Fibroblast of the aortic adventitia (primary cell): Measurements from ENCODE around the gene CSNK2B. TPM values are rescaled to one million over a fixed set of nuclear protein-coding genes. Genes with fewer than 3 reads are reported as not detected.

Experiments used
- DNase-seq: peaks from one replicate; pipeline ENCODE4 v3.0.0-alpha.2; 2010; ENCODE audit warnings: low read depth
- H3K4me3 ChIP-seq: 2 replicates; pipeline ENCODE4 v1.5.1; 2011; ENCODE audit warnings: low read depth, mild to moderate bottlenecking, control low read depth, low read length, moderate library complexity
- CTCF ChIP-seq: IDR thresholded peaks from 2 replicates; pipeline ENCODE4 v1.5.1; 2011; ENCODE audit warnings: mild to moderate bottlenecking, low read length, control low read depth, inconsistent platforms; ENCODE audit not compliant: insufficient read depth
- total RNA-seq: library from RNA; depleted of rRNA; stranded (reverse); fragments of >200 nt; gene quantifications from 2 replicates; pipeline ENCODE4 v1.2.3, GENCODE V29; 2012; ENCODE audit warnings: low replicate concordance

The CSNK2B gene
- total RNA-seq, 1 donor = 214 TPM

- H3K4me3 ChIP-seq = no peak overlapping the region
- no peak for DNase-seq
- no peak for TF ChIP-seq CTCF
These were observed 28.9 kb upstream of the CSNK2B start for GRCh38 chr6:31636698-31637596.

- TF ChIP-seq CTCF = no peak
- no peak overlapping the region for H3K4me3 ChIP-seq
- DNase-seq = no peak
These were observed 26.8 kb upstream of the CSNK2B start for GRCh38 chr6:31639043-31639442.

GRCh38 chr6:31639449-31639861 lies 26.4 kb upstream of the CSNK2B start:
- no peak overlapping the region for H3K4me3 ChIP-seq
- no peak for TF ChIP-seq CTCF
- no peak for DNase-seq

- H3K4me3 ChIP-seq = no peak overlapping the region
- TF ChIP-seq CTCF = no peak
- DNase-seq = no peak
These were observed 25.3 kb upstream of the CSNK2B start for GRCh38 chr6:31640612-31641011.

- DNase-seq = no peak
- H3K4me3 ChIP-seq = no peak overlapping the region
- TF ChIP-seq CTCF = no peak
These were observed 24.5 kb upstream of the CSNK2B start for GRCh38 chr6:31641370-31641769.

- no peak overlapping the region for H3K4me3 ChIP-seq
- no peak for TF ChIP-seq CTCF
- DNase-seq = no peak
These were observed 22.9 kb upstream of the CSNK2B start for GRCh38 chr6:31642798-31643570.
